Suprapubic skin (tissue), 4 donors: ENCODE data around the gene PUM1. TPM values are rescaled to one million over a fixed set of nuclear protein-coding genes. Genes with fewer than 3 reads are reported as not detected.

ENCODE experiments used
- DNase-seq, 2 donors: peaks; one replicate each; pipeline ENCODE4 v3.0.0-alpha.2; 2019; ENCODE audit warnings: low spot score in 2 of 2
- H3K27ac ChIP-seq: fragments of 200-600 bp; sonication (generic); one replicate; pipeline ENCODE4 v1.5.1; 2019
- H3K27me3 ChIP-seq: fragments of 200-600 bp; sonication (generic); one replicate; pipeline ENCODE4 v1.5.1; 2019
- H3K36me3 ChIP-seq: fragments of 200-600 bp; sonication (generic); one replicate; pipeline ENCODE4 v1.5.1; 2019
- H3K4me1 ChIP-seq: fragments of 200-600 bp; sonication (generic); one replicate; pipeline ENCODE4 v1.5.1; 2019
- H3K4me3 ChIP-seq: fragments of 200-600 bp; sonication (generic); one replicate; pipeline ENCODE4 v1.5.1; 2019; ENCODE audit warnings: mild to moderate bottlenecking
- H3K9me3 ChIP-seq: fragments of 200-600 bp; sonication (generic); one replicate; pipeline ENCODE4 v1.5.1; 2019
- CTCF ChIP-seq, 2 donors: fragments of 200-600 bp in 1 of 2; fragments of 450-650 bp in 1 of 2; sonication (generic) in 1 of 2; IDR thresholded peaks; one replicate each; pipeline ENCODE4 v1.5.1; 2016 to 2019; ENCODE audit warnings: antibody characterized with exemption in 2 of 2, mild to moderate bottlenecking in 1 of 2, moderate library complexity in 1 of 2
- EP300 ChIP-seq: sonication (generic); formaldehyde crosslinking; IDR thresholded peaks from one replicate; pipeline ENCODE4 v1.6.1; 2017; ENCODE audit warnings: antibody characterized with exemption
- POLR2A ChIP-seq, 2 donors: fragments of 450-650 bp; IDR thresholded peaks; one replicate each; pipeline ENCODE4 v1.6.1; 2017; ENCODE audit warnings: antibody characterized with exemption in 2 of 2, mild to moderate bottlenecking in 2 of 2, moderate library complexity in 2 of 2
- POLR2AphosphoS5 ChIP-seq, 3 donors: sonication (generic); formaldehyde crosslinking; IDR thresholded peaks; one replicate each; pipeline ENCODE4 v1.6.1; 2017; ENCODE audit warnings: antibody characterized with exemption in 3 of 3
- WGBS: methylation state at CpG from one replicate; pipeline ENCODE4 v1.1.5; 2018; 5-methylcytosine and 5-hydroxymethylcytosine counted together
- total RNA-seq, 4 donors: library from RNA; depleted of rRNA; stranded (reverse); fragments of >200 nt; gene quantifications; one replicate each; pipeline ENCODE4 v1.1.0, GENCODE V29; 2016

PUM1 gene
- total RNA-seq, 4 donors from 2014 or later: 100 to 132 (median 110) TPM

- no peak for TF ChIP-seq POLR2AphosphoS5 (IDR thresholded peaks at IDR 0.05)
- no peak for TF ChIP-seq POLR2A (IDR thresholded peaks at IDR 0.05)
- no peak for TF ChIP-seq EP300
- TF ChIP-seq CTCF (IDR thresholded peaks at IDR 0.05): no peak
- H3K9me3 ChIP-seq: no peaks in the 10 kb centered on the region
- peaks cover 14% of the 10 kb centered on the region for H3K4me1 ChIP-seq
- WGBS: 90% methylated on average over 5 of the region's 5 CpGs
- H3K36me3 ChIP-seq: no peaks in the 10 kb centered on the region
- H3K27ac ChIP-seq: no peak overlapping the region
- no peak overlapping the region for H3K4me3 ChIP-seq
- DNase-seq: no peak
- H3K27me3 ChIP-seq: no peaks in the 10 kb centered on the region
These were observed 180.8 kb downstream of the PUM1 start for GRCh38 chr1:30884723-30885122.

GRCh38 chr1:30883389-30884172 lies 181.9 kb downstream of the PUM1 start:
- no peaks in the 10 kb centered on the region for H3K27me3 ChIP-seq
- no peak for DNase-seq
- H3K9me3 ChIP-seq: no peaks in the 10 kb centered on the region
- H3K4me1 ChIP-seq: peaks cover 10% of the 10 kb centered on the region
- no peaks in the 10 kb centered on the region for H3K36me3 ChIP-seq
- 81% methylated on average over 12 of the region's 18 CpGs for WGBS
- no peak overlapping the region for H3K4me3 ChIP-seq
- TF ChIP-seq POLR2A (IDR thresholded peaks at IDR 0.05): no peak
- TF ChIP-seq POLR2AphosphoS5 (IDR thresholded peaks at IDR 0.05): no peak
- no peak for TF ChIP-seq EP300
- TF ChIP-seq CTCF (IDR thresholded peaks at IDR 0.05): no peak
- no peak overlapping the region for H3K27ac ChIP-seq

GRCh38 chr1:30882678-30883388 lies 182.7 kb downstream of the PUM1 start:
- Histone ChIP-seq H3K27ac (no peak overlapping the region), H3K9me3 (no peaks in the 10 kb centered on the region), H3K36me3 (no peaks in the 10 kb centered on the region), H3K4me3 (no peak overlapping the region), H3K27me3 (no peaks in the 10 kb centered on the region), H3K4me1 (peaks cover 7% of the 10 kb centered on the region)
- 84% methylated on average over 14 of the region's 14 CpGs for WGBS
- no peak for DNase-seq
- no peak for TF ChIP-seq POLR2AphosphoS5 (IDR thresholded peaks at IDR 0.05)
- TF ChIP-seq CTCF (IDR thresholded peaks at IDR 0.05): no peak
- TF ChIP-seq POLR2A (IDR thresholded peaks at IDR 0.05): no peak
- no peak for TF ChIP-seq EP300

Other genes starting within 250 kb of the PUM1 start
- 10 to 100 TPM in 3 of 4 donors, 1 to 10 TPM in 1; 7.7 to 16.7 (median 15.1) TPM for gene SDC3, start 157.0 kb downstream of the PUM1 start, total RNA-seq
- gene NKAIN1, start 174.2 kb upstream of the PUM1 start, total RNA-seq: 1 to 10 TPM in 3 of 4 donors, under 1 TPM in 1; 0.64 to 2.5 (median 1.5) TPM
- gene SNRNP40, start 231.1 kb upstream of the PUM1 start, total RNA-seq: 10 to 100 TPM; 39.3 to 70.3 (median 56.0) TPM
- gene ZCCHC17, start 231.3 kb upstream of the PUM1 start, total RNA-seq: 10 to 100 TPM; 17.9 to 26.3 (median 23.1) TPM